HepG2 (cell line): ENCODE results near the gene NAMPT. TPM values are rescaled to one million over a fixed set of nuclear protein-coding genes. Genes with fewer than 3 reads are reported as not detected.
"Not testable (repeated sequence)": the region's sequence is repeated elsewhere in the genome, so short reads cannot be mapped to it uniquely, and the experiment has no call there.

ENCODE experiments used
- ATAC-seq: fragments of 200-7000 bp; cut with Tn5 transposase; 3 replicates; pipeline ENCODE4 v1.9.1; 2020; ENCODE audit warnings: mild to moderate bottlenecking, moderate library complexity
- BruUV-seq: library from RNA; stranded (reverse); fragments of 400-500 nt; replicated peaks from 2 replicates; lab custom pipeline; 2021; lab: Mats Ljungman, UMichigan
- CTCF ChIA-PET: fragments of 300-600 bp; formaldehyde crosslinking; extraction: SDS; loops from one replicate; lab custom pipeline; 2021; ENCODE audit warnings: low total read pairs, inconsistent platforms, low intra/inter-chr PET ratio; lab: Yijun Ruan, JAX
- POLR2A ChIA-PET: fragments of 350-600 bp; sonication (Branson Sonifier 250); formaldehyde crosslinking; loops from one replicate; lab custom pipeline; 2020; ENCODE audit warnings: antibody characterized with exemption, inconsistent platforms; lab: Yijun Ruan, JAX
- DNase-seq: peaks from one replicate; pipeline ENCODE4 v3.0.0-alpha.2; 2015; ENCODE audit warnings: low spot score
- FAIRE-seq: peaks from 3 replicates; lab custom pipeline; 2011; peaks lifted over from hg19 to GRCh38; lab: Jason Lieb, UNC
- H2AFZ ChIP-seq: one replicate; pipeline ENCODE4 v1.6.1; 2011; ENCODE audit warnings: low read length, inconsistent platforms
- H3K27ac ChIP-seq: fragments of 300-600 bp; 3 replicates; pipeline ENCODE4 v1.8.0; 2011; ENCODE audit warnings: mixed run types, mild to moderate bottlenecking, mixed read lengths, low read length, inconsistent platforms; ENCODE audit not compliant: insufficient read depth; ENCODE audit errors: extremely low read length
- H3K27me3 ChIP-seq, 2 experiments: fragments of 200-600 bp in 1 of 2; 2 replicates in 1 of 2; 3 replicates in 1 of 2; pipeline versions ENCODE4 v1.6.0 to v1.8.0; 2011; ENCODE audit warnings: low read length in 2 of 2, mild to moderate bottlenecking in 2 of 2, moderate library complexity in 2 of 2, inconsistent platforms in 1 of 2; ENCODE audit not compliant: insufficient read depth in 2 of 2, control insufficient read depth in 1 of 2
- H3K36me3 ChIP-seq, 2 experiments: fragments of 200-600 bp in 1 of 2; replicated peaks in 1 of 2; 2 replicates in 1 of 2; 3 replicates in 1 of 2; pipeline versions ENCODE4 v1.5.1 to v1.8.0; 2011; ENCODE audit warnings: low read length in 2 of 2, inconsistent platforms in 1 of 2; ENCODE audit not compliant: insufficient read depth in 2 of 2, control insufficient read depth in 1 of 2
- H3K4me1 ChIP-seq: 2 replicates; pipeline ENCODE4 v1.5.1; 2012; ENCODE audit warnings: low read length, inconsistent platforms; ENCODE audit not compliant: insufficient read depth
- H3K4me2 ChIP-seq: 2 replicates; pipeline ENCODE4 v1.6.0; 2011; ENCODE audit warnings: low read depth, low read length, inconsistent platforms
- H3K4me3 ChIP-seq, 3 experiments: fragments of 200-600 bp in 1 of 3; sonication (generic), shearing (Covaris generic) in 1 of 3; replicated peaks in 1 of 3; 2 replicates each; pipeline ENCODE4 v1.5.1; 2011 to 2016; ENCODE audit warnings: low read length in 3 of 3, inconsistent platforms in 2 of 3, low read depth in 2 of 3, mild to moderate bottlenecking in 2 of 3, control low read depth in 1 of 3, mixed read lengths in 1 of 3; ENCODE audit not compliant: insufficient read depth in 1 of 3
- H3K79me2 ChIP-seq: one replicate; pipeline ENCODE4 v1.6.1; 2011; ENCODE audit warnings: low read length, inconsistent platforms; ENCODE audit not compliant: insufficient read depth
- H3K9ac ChIP-seq: 2 replicates; pipeline ENCODE4 v1.6.0; 2011; ENCODE audit warnings: mild to moderate bottlenecking, low read depth, low read length, inconsistent platforms; ENCODE audit not compliant: insufficient read depth
- H3K9me3 ChIP-seq: 2 replicates; pipeline ENCODE4 v1.5.1; 2012; ENCODE audit warnings: mild to moderate bottlenecking, low read length
- H4K20me1 ChIP-seq: 2 replicates; pipeline ENCODE4 v1.6.0; 2011; ENCODE audit warnings: inconsistent platforms, mild to moderate bottlenecking, low read length, moderate library complexity; ENCODE audit not compliant: insufficient read depth
- AHR ChIP-seq: IDR thresholded peaks from 2 replicates; pipeline ENCODE4 v1.6.1; 2018; ENCODE audit warnings: missing genetic modification reagents, missing compliant biosample characterization
- ATF1 ChIP-seq: IDR thresholded peaks from 2 replicates; pipeline ENCODE4 v1.6.1; 2016; ENCODE audit warnings: mild to moderate bottlenecking, control low read depth
- FLYWCH1 ChIP-seq: sonication (generic); formaldehyde crosslinking; IDR thresholded peaks from 2 replicates; pipeline ENCODE4 v1.8.1; 2023; ENCODE audit warnings: mild to moderate bottlenecking, missing genetic modification reagents
- NFE2L2 ChIP-seq: fragments of 150-350 bp; IDR thresholded peaks from 2 replicates; pipeline ENCODE4 v1.6.1; 2014; ENCODE audit warnings: low read length
- TFE3 ChIP-seq: IDR thresholded peaks from 2 replicates; pipeline ENCODE4 v1.6.1; 2016
- ZFP82 ChIP-seq: sonication (generic); formaldehyde crosslinking; IDR thresholded peaks from 2 replicates; pipeline ENCODE4 v1.5.1; 2020; ENCODE audit warnings: mild to moderate bottlenecking, missing genetic modification reagents, borderline replicate concordance
- ZNF143 ChIP-seq: sonication (generic); formaldehyde crosslinking; IDR thresholded peaks from 2 replicates; pipeline ENCODE4 v1.4.0; 2020; ENCODE audit warnings: missing genetic modification reagents
- WGBS: methylation state at CpG from one replicate; pipeline ENCODE4 v1.1.6; 2017; ENCODE audit warnings: low lambda C conversion rate; 5-methylcytosine and 5-hydroxymethylcytosine counted together
- in situ Hi-C: cut with HindIII; loops from 2 replicates; pipeline ENCODE4 v1.10.0; 2017; ENCODE audit warnings: low pct_unique_long_range_greater_than_20kb; ENCODE audit not compliant: extremely low pct_ligation_motif_present
- intact Hi-C: fragments of 100-400 bp; cut with micrococcal nuclease; formaldehyde crosslinking; loops from one replicate; pipeline ENCODE4 v1.10.0; 2022; ENCODE audit not compliant: unreplicated experiment
- polyA plus RNA-seq, 8 experiments: library from polyadenylated mRNA; depleted of rRNA in 3 of 8; stranded (reverse) in 7 of 8; unstranded in 1 of 8; fragments of >200 nt; fragmentation: Illumina TruSeq in 4 of 8; extraction: Trizol in 4 of 8; gene quantifications; 2 replicates each; pipeline versions ENCODE4 v1.2.1 to v1.2.3, GENCODE V29; 2011 to 2016; ENCODE audit warnings: low read depth in 4 of 8, missing spikeins in 1 of 8, mixed read lengths in 1 of 8; ENCODE audit not compliant: insufficient read depth in 1 of 8
- total RNA-seq, 5 experiments: library from RNA; depleted of rRNA; stranded (reverse); fragments of >200 nt; fragmentation: Illumina TruSeq; extraction: Trizol; gene quantifications; 2 replicates each; pipeline ENCODE4 v1.2.3, GENCODE V29; 2016; ENCODE audit warnings: low read depth in 1 of 5

NAMPT gene
- total and polyA plus RNA-seq, 2 of the 13 experiments (the other 11 are each of a cell fraction or from before 2014, with no cell fraction given) = 15.8 to 67.7 TPM

DNA sequence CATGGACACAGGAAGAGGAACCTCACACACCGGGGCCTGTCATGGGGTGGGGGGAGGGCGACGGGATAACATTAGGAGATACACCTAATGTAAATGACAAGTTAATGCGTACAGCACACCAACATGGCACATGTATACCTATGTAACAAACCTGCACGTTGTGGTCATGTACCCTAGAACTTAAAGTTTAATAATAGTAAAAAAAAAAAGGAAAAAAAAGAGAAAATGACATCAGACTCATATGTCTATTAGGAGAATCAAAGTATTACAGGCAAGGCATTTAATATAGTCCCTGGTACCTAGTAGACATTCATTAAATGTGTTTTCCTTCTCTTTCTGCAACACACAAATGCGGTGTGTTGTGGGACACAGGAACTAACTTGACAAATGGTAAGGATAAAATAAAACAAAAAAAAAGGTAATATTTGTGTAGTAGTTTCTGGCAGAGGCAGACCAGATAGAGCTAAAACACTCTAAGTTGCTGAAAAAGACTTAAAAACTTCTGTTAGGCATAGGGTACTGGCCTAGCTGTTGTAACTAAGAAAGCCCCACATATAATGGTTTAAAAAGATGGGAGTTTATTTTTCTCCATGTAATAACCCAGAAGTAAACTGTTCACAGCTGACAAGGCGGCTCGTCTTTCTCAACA, 68.8 kb downstream of the NAMPT start:
- 67% methylated on average over 8 of the region's 8 CpGs for WGBS
- no peaks in the 10 kb centered on the region for H4K20me1 ChIP-seq
- no peaks in the 10 kb centered on the region for H3K4me1 ChIP-seq
- in situ Hi-C loops = no loop called here
- H3K27ac ChIP-seq = no peak overlapping the region
- H3K9me3 ChIP-seq = no peaks in the 10 kb centered on the region
- CTCF ChIA-PET = no interaction called here
- no TSS peak for BruUV-seq
- TF ChIP-seq ZFP82 (CRISPR knock-in tag) = no peak
- no peak for TF ChIP-seq ATF1 (CRISPR knock-in tag)
- no peak for TF ChIP-seq TFE3
- no peak for TF ChIP-seq FLYWCH1 (CRISPR knock-in tag)
- TF ChIP-seq ZNF143 (CRISPR knock-in tag) = no peak
- no peak for TF ChIP-seq NFE2L2
- no peak for TF ChIP-seq AHR (CRISPR knock-in tag)
- H3K27me3 ChIP-seq = peaks cover 0 to 9% of the 10 kb centered on the region in 2 experiments; a peak in 1 of 5 replicates
- no peaks in the 10 kb centered on the region for H3K36me3 ChIP-seq
- no peaks in the 10 kb centered on the region for H3K79me2 ChIP-seq
- ATAC-seq (no peak), DNase-seq (no peak), FAIRE-seq (no peak)
- H2AFZ ChIP-seq = no peak overlapping the region
- intact Hi-C loops = no loop called here
- no peak overlapping the region for H3K9ac ChIP-seq
- no peak overlapping the region for H3K4me2 ChIP-seq
- no peak overlapping the region for H3K4me3 ChIP-seq
- POLR2A ChIA-PET = no interaction called here

DNA sequence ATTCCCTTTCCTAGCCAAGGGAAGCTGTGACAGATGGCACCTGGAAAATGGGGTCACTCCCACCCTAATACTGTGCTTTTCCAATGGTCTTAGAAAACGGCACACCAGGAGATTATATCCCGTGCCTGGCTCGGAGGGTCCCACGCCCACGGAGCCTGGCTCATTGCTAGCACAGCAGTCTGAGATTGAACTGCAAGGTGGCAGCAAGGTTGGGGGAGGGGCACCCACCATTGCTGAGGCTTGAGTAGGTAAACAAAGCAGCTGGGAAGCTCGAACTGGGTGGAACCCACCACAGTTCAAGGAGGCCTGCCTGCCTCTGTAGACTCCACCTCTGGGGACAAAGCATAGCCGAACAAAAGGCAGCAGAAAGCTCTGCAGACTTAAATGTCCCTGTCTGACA, 75.8 kb downstream of the NAMPT start:
- in situ Hi-C loops, H3K4me2 ChIP-seq, H2AFZ ChIP-seq, FAIRE-seq, H3K27ac ChIP-seq, H4K20me1 ChIP-seq, H3K9ac ChIP-seq, H3K36me3 ChIP-seq, H3K27me3 ChIP-seq, DNase-seq, intact Hi-C loops, H3K4me1 ChIP-seq, CTCF ChIA-PET, POLR2A ChIA-PET, H3K4me3 ChIP-seq, BruUV-seq, H3K9me3 ChIP-seq, ATAC-seq, H3K79me2 ChIP-seq: not testable (repeated sequence)
- WGBS = 0% methylated on average over 1 of the region's 7 CpGs
